Loucy (cell line): ENCODE measurements around the gene GADD45B.

Experiments
- CTCF ChIP-seq: fragments of 200-600 bp; sonication (generic); conservative IDR thresholded peaks from 2 replicates; pipeline ENCODE4 v1.5.1; 2014; ENCODE audit warnings: mild to moderate bottlenecking, antibody characterized with exemption, low read length
- EZH2phosphoT487 ChIP-seq: fragments of 200-600 bp; IDR thresholded peaks from 2 replicates; pipeline ENCODE4 v1.6.1; 2018; ENCODE audit warnings: antibody characterized with exemption, mild to moderate bottlenecking, moderate library complexity, borderline replicate concordance

DNA sequence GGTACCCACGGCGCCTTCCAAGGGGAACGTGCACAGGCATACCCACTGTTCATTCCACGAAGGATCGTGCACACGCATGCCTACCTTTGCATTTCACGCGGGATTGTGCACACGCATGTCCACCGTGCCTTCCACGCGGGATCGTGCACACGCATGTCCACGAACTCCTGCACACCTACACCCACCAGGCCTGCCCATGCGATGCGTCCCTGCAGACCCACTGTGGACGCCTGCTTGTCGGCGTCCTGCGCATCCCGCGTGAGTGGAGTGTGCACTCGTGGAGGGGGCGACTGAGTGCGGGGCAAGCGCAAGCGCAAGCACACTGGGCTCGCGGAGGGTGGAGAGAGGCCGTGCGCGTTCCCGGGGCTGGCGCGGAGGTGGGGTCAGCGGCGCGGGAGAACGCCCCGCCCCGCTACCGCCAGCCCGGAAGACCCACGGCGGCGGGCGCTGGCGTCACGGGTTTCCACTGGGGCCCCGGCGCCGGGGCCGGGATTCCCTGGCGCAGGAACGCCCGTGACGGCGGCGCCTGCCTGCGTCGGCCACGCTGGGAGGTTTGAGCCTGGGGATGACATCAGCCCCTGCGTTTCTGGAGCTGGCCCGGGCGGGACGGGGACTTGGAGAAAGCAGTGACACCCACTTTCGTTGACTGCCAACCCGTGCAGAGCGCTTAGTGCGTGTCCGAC lies 18.7 kb downstream of the GADD45B start:
- TF ChIP-seq CTCF: no peak
- no peak for TF ChIP-seq EZH2phosphoT487
